Measurements from ENCODE around the gene TMEM115. TPM values are rescaled to one million over a fixed set of nuclear protein-coding genes. Genes with fewer than 3 reads are reported as not detected.

Gene TMEM115
- total RNA-seq, 1 experiment from 2014 or later = 56.6 TPM

DNA sequence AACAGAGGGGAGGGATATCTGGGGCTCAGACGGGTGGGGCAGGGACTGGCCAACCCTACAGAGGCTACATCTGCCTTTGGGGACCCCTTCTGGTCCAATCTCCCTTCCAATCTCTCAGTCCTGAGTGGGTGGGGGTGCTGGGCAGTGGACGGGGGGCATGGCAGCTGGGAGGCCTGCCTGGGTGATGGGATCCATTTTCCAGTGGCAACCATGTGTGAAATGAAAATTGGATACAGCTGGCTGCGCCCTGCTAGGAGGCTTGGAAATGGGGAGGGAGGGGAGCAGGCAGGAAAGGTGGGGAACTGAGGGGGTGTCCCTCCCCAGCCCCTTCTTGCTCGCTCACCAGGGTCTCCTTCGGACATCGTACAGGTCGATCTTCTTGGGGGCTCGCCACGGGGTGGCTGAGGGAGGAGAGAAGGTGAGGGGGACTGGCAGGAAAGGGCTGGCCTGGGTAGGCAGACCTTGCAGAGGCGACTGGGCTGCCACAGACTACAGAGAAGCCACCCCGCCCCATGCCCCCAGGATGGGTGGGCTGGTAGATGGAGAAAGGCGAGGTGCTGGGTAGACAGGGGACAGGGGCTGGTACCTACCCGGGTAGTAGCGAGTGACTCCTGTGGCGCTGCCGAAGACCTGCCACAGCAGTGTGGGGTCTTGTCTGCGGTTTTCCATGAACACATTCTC, 21.2 kb upstream of the TMEM115 start:
- ChIA-PET CTCF (no interaction called here), POLR2A (ENCODE audit: unreplicated experiment) (no interaction called here)
- Histone ChIP-seq H3K27me3 (ENCODE audit: low read length) (no peaks in the 10 kb centered on the region), H4K20me1 (ENCODE audit: low read length) (no peaks in the 10 kb centered on the region), H3F3A (ENCODE audit: low read length, unreplicated experiment) (no peaks in the 10 kb centered on the region), H3K9ac (ENCODE audit: low read length) (no peak overlapping the region), H3K79me2 (ENCODE audit: low read length) (no peaks in the 10 kb centered on the region), H3K36me3 (ENCODE audit: low read depth, low read length) (no peaks in the 10 kb centered on the region), H3K4me1 (ENCODE audit: insufficient read depth, low read length) (no peaks in the 10 kb centered on the region), H3K4me2 (ENCODE audit: low read length) (no peak overlapping the region), H3K9me3 (ENCODE audit: low read length) (no peaks in the 10 kb centered on the region), H3K27ac (ENCODE audit: low read length) (no peak overlapping the region), H2AFZ (ENCODE audit: low read length) (no peak overlapping the region), H3K9me2 (replicated peaks; ENCODE audit: low read length) (no peaks in the 10 kb centered on the region), H3K4me3 (ENCODE audit: low read length) (no peak overlapping the region)
- intact Hi-C loops (cut with micrococcal nuclease) = no loop called here
- BruUV-seq (replicated peaks) = no TSS peak
- TF ChIP-seq EZH2phosphoT487 (IDR thresholded peaks at IDR 0.05; ENCODE audit: borderline replicate concordance, low read length) = no peak
- TF ChIP-seq, protein P1, sequence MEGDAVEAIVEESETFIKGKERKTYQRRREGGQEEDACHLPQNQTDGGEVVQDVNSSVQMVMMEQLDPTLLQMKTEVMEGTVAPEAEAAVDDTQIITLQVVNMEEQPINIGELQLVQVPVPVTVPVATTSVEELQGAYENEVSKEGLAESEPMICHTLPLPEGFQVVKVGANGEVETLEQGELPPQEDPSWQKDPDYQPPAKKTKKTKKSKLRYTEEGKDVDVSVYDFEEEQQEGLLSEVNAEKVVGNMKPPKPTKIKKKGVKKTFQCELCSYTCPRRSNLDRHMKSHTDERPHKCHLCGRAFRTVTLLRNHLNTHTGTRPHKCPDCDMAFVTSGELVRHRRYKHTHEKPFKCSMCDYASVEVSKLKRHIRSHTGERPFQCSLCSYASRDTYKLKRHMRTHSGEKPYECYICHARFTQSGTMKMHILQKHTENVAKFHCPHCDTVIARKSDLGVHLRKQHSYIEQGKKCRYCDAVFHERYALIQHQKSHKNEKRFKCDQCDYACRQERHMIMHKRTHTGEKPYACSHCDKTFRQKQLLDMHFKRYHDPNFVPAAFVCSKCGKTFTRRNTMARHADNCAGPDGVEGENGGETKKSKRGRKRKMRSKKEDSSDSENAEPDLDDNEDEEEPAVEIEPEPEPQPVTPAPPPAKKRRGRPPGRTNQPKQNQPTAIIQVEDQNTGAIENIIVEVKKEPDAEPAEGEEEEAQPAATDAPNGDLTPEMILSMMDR (conservative IDR thresholded peaks at IDR 0.05; ENCODE audit: low read depth, low read length) = no peak
- TF ChIP-seq EZH2 (IDR thresholded peaks at IDR 0.05; ENCODE audit: low read length, unreplicated experiment) = no peak
- ATAC-seq = no peak
- no peak for DNase-seq

DNA sequence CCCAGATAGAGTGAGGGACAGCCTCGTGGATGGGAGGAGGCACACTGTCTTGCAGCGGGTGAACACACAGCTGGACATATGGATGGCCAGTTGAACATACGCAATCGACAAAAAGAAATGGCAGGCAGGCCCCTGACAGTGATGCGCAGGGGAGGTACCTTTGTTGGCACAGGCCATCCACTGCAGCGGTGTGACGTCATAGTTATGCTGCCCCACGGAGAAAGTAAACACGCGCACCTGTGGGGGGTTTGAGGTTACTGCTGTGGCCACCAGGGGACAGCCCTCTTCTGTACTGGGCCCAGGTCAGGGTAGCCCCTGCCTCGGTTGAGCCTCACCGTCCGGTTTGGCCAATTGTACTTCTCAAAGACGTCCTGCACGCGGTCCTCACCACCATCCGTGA, 19.4 kb upstream of the TMEM115 start:
- Histone ChIP-seq H3K9me3 (ENCODE audit: low read length) (no peaks in the 10 kb centered on the region), H3K27me3 (ENCODE audit: low read length) (no peaks in the 10 kb centered on the region), H3K79me2 (ENCODE audit: low read length) (no peaks in the 10 kb centered on the region), H3K9ac (ENCODE audit: low read length) (no peak overlapping the region), H4K20me1 (ENCODE audit: low read length) (no peaks in the 10 kb centered on the region), H3K36me3 (ENCODE audit: low read depth, low read length) (no peaks in the 10 kb centered on the region), H3K27ac (ENCODE audit: low read length) (no peak overlapping the region), H3K4me2 (ENCODE audit: low read length) (no peak overlapping the region), H3K4me3 (ENCODE audit: low read length) (no peak overlapping the region), H2AFZ (ENCODE audit: low read length) (no peak overlapping the region), H3F3A (ENCODE audit: low read length, unreplicated experiment) (no peaks in the 10 kb centered on the region), H3K4me1 (ENCODE audit: insufficient read depth, low read length) (no peaks in the 10 kb centered on the region), H3K9me2 (replicated peaks; ENCODE audit: low read length) (no peaks in the 10 kb centered on the region)
- DNase-seq = no peak
- ChIA-PET POLR2A (ENCODE audit: unreplicated experiment) (no interaction called here), CTCF (no interaction called here)
- BruUV-seq (replicated peaks) = no TSS peak
- TF ChIP-seq, protein P1 (conservative IDR thresholded peaks at IDR 0.05; ENCODE audit: low read depth, low read length) = no peak
- no peak for TF ChIP-seq EZH2phosphoT487 (IDR thresholded peaks at IDR 0.05; ENCODE audit: borderline replicate concordance, low read length)
- no peak for TF ChIP-seq EZH2 (IDR thresholded peaks at IDR 0.05; ENCODE audit: low read length, unreplicated experiment)
- no peak for ATAC-seq
- intact Hi-C loops (cut with micrococcal nuclease) = no loop called here

DNA sequence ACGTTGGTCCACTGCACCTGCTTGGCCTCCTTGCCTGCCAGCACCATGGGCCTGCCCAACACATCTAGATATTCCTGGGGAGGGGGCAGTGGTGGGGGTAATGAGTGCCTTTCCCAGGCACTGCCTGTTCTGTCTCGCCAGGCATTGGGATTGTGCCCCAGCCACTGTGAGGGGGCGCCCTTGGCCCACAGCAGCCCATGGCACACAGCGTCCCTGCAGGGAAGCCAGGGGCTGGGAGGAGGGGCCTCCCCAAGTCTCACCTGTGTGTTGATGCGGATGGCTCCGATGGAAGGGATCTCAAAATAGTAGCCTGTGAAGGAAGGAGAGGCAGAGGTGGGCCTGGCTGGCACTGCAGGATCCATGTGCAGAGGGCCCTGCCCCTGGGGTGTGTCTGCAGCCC, 18.7 kb upstream of the TMEM115 start:
- ChIA-PET POLR2A (ENCODE audit: unreplicated experiment) (no interaction called here), CTCF (no interaction called here)
- Histone ChIP-seq H4K20me1 (ENCODE audit: low read length) (no peaks in the 10 kb centered on the region), H2AFZ (ENCODE audit: low read length) (no peak overlapping the region), H3K27ac (ENCODE audit: low read length) (no peak overlapping the region), H3K9me3 (ENCODE audit: low read length) (no peaks in the 10 kb centered on the region), H3F3A (ENCODE audit: low read length, unreplicated experiment) (no peaks in the 10 kb centered on the region), H3K4me3 (ENCODE audit: low read length) (no peak overlapping the region), H3K27me3 (ENCODE audit: low read length) (no peaks in the 10 kb centered on the region), H3K4me2 (ENCODE audit: low read length) (no peak overlapping the region), H3K79me2 (ENCODE audit: low read length) (no peaks in the 10 kb centered on the region), H3K9me2 (replicated peaks; ENCODE audit: low read length) (no peaks in the 10 kb centered on the region), H3K9ac (ENCODE audit: low read length) (no peak overlapping the region), H3K36me3 (ENCODE audit: low read depth, low read length) (no peaks in the 10 kb centered on the region), H3K4me1 (ENCODE audit: insufficient read depth, low read length) (no peaks in the 10 kb centered on the region)
- intact Hi-C loops (cut with micrococcal nuclease) = no loop called here
- TF ChIP-seq EZH2phosphoT487 (IDR thresholded peaks at IDR 0.05; ENCODE audit: borderline replicate concordance, low read length) (no peak), EZH2 (IDR thresholded peaks at IDR 0.05; ENCODE audit: low read length, unreplicated experiment) (no peak)
- TF ChIP-seq, protein P1 (conservative IDR thresholded peaks at IDR 0.05; ENCODE audit: low read depth, low read length) = 0 out of 2 replicates have a peak, but pooled peaks have one; percentile 11
- ATAC-seq = no peak
- BruUV-seq (replicated peaks) = no TSS peak
- no peak for DNase-seq

Data from PC-3 (cell line).